GM12874 (cell line): ENCODE data around the gene KIAA1755.

Experiments used
- CTCF ChIP-seq: IDR thresholded peaks from 2 replicates; pipeline ENCODE4 v1.5.1; 2011; ENCODE audit warnings: low read depth, mild to moderate bottlenecking, control low read depth, low read length, moderate library complexity; ENCODE audit not compliant: insufficient read depth

KIAA1755 gene

GRCh38 chr20:38239441-38239840, 21.1 kb downstream of the KIAA1755 start:
- TF ChIP-seq CTCF: no peak

- TF ChIP-seq CTCF: no peak
These were observed 21.7 kb downstream of the KIAA1755 start for GRCh38 chr20:38238829-38239228.

GRCh38 chr20:38237381-38237780, 23.2 kb downstream of the KIAA1755 start:
- no peak for TF ChIP-seq CTCF

GRCh38 chr20:38231531-38232121, 28.9 kb downstream of the KIAA1755 start:
- no peak for TF ChIP-seq CTCF

- no peak for TF ChIP-seq CTCF
These were observed 29.5 kb downstream of the KIAA1755 start for GRCh38 chr20:38230957-38231526.

GRCh38 chr20:38230253-38230551, 30.3 kb downstream of the KIAA1755 start:
- no peak for TF ChIP-seq CTCF

- TF ChIP-seq CTCF: peak; percentile 34
These were observed 30.9 kb downstream of the KIAA1755 start for GRCh38 chr20:38229376-38230252.
